SU-DHL-6 (cell line): Measurements from ENCODE around the gene RITA1.

Experiments used
- EZH2phosphoT487 ChIP-seq: fragments of 200-600 bp; sonication (generic), shearing (Covaris generic); conservative IDR thresholded peaks from 2 replicates; pipeline ENCODE4 v1.6.1; 2018; ENCODE audit warnings: mild to moderate bottlenecking, antibody characterized with exemption, low read length, moderate library complexity, mixed read lengths
- TF ChIP-seq, protein P1 (sequence below): fragments of 200-600 bp; sonication (generic); IDR thresholded peaks from one replicate; pipeline ENCODE4 v1.5.1; 2017; ENCODE audit warnings: antibody characterized with exemption, mild to moderate bottlenecking, low read length, moderate library complexity; ENCODE audit not compliant: insufficient read depth, poor library complexity, severe bottlenecking

DNA sequence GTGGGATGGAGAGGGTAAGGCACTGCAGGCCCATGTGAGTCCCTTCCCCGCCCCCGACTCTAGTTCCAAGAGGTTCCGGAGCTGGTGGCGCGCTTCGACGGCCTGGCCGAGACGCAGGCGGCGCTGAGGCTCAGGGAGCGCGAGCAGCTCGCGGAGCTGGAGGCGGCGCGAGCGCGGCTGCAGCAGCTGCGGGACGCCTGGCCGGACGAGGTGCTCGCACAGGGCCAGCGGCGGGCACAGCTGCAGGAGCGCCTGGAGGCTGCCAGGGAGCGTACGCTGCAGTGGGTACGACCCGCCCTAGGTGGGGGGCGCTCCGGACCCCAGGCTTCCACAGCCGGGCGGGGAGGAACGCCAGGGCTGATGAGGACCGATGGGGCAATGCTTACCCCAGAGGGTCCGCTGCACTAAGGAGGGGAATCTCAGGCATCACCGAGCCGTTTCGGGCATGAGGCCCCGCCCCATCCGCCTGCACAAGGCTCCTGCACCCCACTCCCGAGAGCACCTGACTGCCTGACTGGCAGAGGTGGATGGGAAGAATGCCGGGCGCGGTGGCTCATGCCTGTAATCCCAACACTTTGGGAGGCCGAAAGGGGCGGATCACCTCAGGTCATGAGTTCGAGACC lies 31.1 kb upstream of the RITA1 start:
- TF ChIP-seq, protein P1, sequence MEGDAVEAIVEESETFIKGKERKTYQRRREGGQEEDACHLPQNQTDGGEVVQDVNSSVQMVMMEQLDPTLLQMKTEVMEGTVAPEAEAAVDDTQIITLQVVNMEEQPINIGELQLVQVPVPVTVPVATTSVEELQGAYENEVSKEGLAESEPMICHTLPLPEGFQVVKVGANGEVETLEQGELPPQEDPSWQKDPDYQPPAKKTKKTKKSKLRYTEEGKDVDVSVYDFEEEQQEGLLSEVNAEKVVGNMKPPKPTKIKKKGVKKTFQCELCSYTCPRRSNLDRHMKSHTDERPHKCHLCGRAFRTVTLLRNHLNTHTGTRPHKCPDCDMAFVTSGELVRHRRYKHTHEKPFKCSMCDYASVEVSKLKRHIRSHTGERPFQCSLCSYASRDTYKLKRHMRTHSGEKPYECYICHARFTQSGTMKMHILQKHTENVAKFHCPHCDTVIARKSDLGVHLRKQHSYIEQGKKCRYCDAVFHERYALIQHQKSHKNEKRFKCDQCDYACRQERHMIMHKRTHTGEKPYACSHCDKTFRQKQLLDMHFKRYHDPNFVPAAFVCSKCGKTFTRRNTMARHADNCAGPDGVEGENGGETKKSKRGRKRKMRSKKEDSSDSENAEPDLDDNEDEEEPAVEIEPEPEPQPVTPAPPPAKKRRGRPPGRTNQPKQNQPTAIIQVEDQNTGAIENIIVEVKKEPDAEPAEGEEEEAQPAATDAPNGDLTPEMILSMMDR, result no peak
- no peak for TF ChIP-seq EZH2phosphoT487
